ENCODE results near the gene PALM. TPM values are rescaled to one million over a fixed set of nuclear protein-coding genes. Genes with fewer than 3 reads are reported as not detected.

PALM gene
- total RNA-seq, 1 donor from 2014 or later: 60.0 TPM

DNA sequence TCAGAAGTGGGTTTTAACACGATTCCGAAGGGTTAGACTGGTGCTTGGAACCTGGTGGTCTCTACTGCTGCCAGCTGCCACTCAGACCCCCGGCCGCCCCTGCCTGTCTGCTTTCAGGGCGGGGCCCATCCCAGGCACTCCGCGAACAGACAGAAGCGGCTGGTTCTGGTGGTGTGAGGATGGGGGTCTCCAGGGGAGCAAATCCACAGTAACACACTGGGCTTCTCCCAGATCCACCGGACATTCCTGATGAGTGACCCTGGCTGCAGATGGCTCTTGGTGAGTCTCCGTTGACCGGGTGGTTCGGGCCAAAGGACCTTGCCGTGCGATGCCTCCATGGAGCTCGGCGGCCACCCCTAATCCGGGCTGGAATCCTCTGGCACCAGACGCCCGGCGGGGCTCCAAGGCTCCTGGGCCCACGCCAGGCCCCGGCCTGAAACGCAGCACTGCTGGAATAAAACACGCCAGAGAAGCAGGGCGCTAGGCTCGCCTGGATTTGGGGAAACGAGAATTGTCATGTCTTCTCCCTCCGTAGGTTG, 86.4 kb downstream of the PALM start:
- peaks cover 6% of the 10 kb centered on the region for H3K4me1 Mint-ChIP-seq (ENCODE audit: low read depth, unreplicated experiment)
- Histone ChIP-seq H3K27me3 (ENCODE audit: insufficient read depth, low read length) (no peaks in the 10 kb centered on the region), H2AFZ (ENCODE audit: low read depth, low read length) (peak overlapping the region; percentile 18), H3K36me3 (ENCODE audit: insufficient read depth, low read length) (peaks cover 4% of the 10 kb centered on the region), H3K79me2 (ENCODE audit: insufficient read depth, low read length) (peaks cover 24% of the 10 kb centered on the region), H3K4me3 (ENCODE audit: insufficient read depth, low read depth, low read length) (no peak overlapping the region), H3K4me2 (ENCODE audit: low read length) (no peak overlapping the region), H3K9me3 (ENCODE audit: insufficient read depth, low read depth, low read length) (no peaks in the 10 kb centered on the region), H3K4me1 (ENCODE audit: insufficient read depth, low read length) (peaks cover 11% of the 10 kb centered on the region), H3K9ac (ENCODE audit: low read length) (no peak overlapping the region), H4K20me1 (ENCODE audit: insufficient read depth, low read length) (peaks cover 23% of the 10 kb centered on the region), H3K27ac (ENCODE audit: low read depth, low read length) (no peak overlapping the region)
- DNase-seq (ENCODE audit: low read depth) (no peak), FAIRE-seq (no peak)
- no peak overlapping the region for H3K4me3 Mint-ChIP-seq (ENCODE audit: unreplicated experiment)
- no peaks in the 10 kb centered on the region for H3K9me3 Mint-ChIP-seq (ENCODE audit: unreplicated experiment)
- TF ChIP-seq EZH2 (IDR thresholded peaks at IDR 0.05; ENCODE audit: insufficient read depth, low read length): no peak
- TF ChIP-seq, protein P1, sequence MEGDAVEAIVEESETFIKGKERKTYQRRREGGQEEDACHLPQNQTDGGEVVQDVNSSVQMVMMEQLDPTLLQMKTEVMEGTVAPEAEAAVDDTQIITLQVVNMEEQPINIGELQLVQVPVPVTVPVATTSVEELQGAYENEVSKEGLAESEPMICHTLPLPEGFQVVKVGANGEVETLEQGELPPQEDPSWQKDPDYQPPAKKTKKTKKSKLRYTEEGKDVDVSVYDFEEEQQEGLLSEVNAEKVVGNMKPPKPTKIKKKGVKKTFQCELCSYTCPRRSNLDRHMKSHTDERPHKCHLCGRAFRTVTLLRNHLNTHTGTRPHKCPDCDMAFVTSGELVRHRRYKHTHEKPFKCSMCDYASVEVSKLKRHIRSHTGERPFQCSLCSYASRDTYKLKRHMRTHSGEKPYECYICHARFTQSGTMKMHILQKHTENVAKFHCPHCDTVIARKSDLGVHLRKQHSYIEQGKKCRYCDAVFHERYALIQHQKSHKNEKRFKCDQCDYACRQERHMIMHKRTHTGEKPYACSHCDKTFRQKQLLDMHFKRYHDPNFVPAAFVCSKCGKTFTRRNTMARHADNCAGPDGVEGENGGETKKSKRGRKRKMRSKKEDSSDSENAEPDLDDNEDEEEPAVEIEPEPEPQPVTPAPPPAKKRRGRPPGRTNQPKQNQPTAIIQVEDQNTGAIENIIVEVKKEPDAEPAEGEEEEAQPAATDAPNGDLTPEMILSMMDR (IDR thresholded peaks at IDR 0.05; ENCODE audit: insufficient read depth, low read depth, low read length): no peak
- H3K36me3 Mint-ChIP-seq (ENCODE audit: low read depth, unreplicated experiment): peaks cover 2% of the 10 kb centered on the region
- H3K27ac Mint-ChIP-seq (ENCODE audit: unreplicated experiment): no peak overlapping the region
- no peaks in the 10 kb centered on the region for H3K27me3 Mint-ChIP-seq (ENCODE audit: low read depth, unreplicated experiment)

DNA sequence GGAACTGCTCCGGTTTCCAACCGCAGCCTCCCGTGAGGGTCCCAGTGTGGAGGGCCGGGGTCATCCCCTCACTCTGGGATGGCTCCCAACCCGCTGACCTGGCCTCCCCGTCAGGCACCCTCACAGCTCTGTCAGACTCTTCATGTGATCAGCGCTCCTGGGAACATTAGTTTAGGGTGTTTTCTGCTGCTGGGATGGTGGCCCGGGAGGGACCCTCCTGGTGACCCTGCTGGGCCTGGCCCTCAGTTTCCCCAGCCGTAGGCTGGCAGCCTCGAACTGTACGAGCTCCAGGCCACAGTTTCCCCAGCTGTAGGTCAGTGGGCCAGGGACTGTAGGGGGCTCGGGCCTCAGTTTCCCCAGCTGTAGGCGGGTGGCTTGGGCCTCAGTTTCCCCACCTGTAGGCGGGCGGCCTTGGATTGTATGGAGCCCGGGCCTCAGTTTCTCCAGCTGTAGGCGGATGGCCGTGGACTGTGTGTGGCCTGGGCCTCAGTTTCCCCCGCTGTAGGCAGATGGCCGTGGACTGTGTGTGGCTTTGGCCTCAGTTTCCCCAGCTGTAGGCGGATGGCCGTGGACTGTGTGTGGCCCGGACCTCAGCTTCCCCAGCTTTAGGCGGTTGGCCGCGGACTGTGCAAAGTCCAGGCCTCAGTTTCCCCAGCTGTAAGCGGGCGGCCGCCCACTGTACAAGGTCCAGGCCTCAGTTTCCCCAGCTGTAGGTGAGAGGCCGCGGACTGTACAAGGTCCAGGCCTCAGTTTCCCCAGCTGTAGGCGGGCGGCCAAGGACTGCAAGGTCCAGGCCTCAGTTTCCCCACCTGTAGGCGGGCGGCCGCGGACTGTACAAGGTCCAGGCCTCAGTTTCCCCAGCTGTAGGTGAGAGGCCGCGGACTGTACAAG, 87.2 kb downstream of the PALM start:
- Histone ChIP-seq H3K4me3 (ENCODE audit: insufficient read depth, low read depth, low read length) (peak overlapping the region; percentile 62), H3K4me2 (ENCODE audit: low read length) (peak overlapping the region; percentile 95)
- FAIRE-seq: no peak

More for the DNA sequence above, 87.2 kb downstream of the PALM start:
- H3K4me1 ChIP-seq (ENCODE audit: insufficient read depth, low read length): peaks cover 19% of the 10 kb centered on the region
- DNase-seq (ENCODE audit: low read depth): no peak
- peaks cover 11% of the 10 kb centered on the region for H3K4me1 Mint-ChIP-seq (ENCODE audit: low read depth, unreplicated experiment)
- H4K20me1 ChIP-seq (ENCODE audit: insufficient read depth, low read length): peaks cover 31% of the 10 kb centered on the region
- H3K36me3 ChIP-seq (ENCODE audit: insufficient read depth, low read length): peaks cover 10% of the 10 kb centered on the region
- peak overlapping the region; percentile 97 for H2AFZ ChIP-seq (ENCODE audit: low read depth, low read length)
- H3K27ac Mint-ChIP-seq (ENCODE audit: unreplicated experiment): no peak overlapping the region
- peaks cover 7% of the 10 kb centered on the region for H3K36me3 Mint-ChIP-seq (ENCODE audit: low read depth, unreplicated experiment)
- H3K79me2 ChIP-seq (ENCODE audit: insufficient read depth, low read length): peaks cover 32% of the 10 kb centered on the region
- no peaks in the 10 kb centered on the region for H3K27me3 Mint-ChIP-seq (ENCODE audit: low read depth, unreplicated experiment)
- peak overlapping the region; percentile 89 for H3K27ac ChIP-seq (ENCODE audit: low read depth, low read length)
- no peaks in the 10 kb centered on the region for H3K27me3 ChIP-seq (ENCODE audit: insufficient read depth, low read length)
- H3K9me3 ChIP-seq (ENCODE audit: insufficient read depth, low read depth, low read length): no peaks in the 10 kb centered on the region
- no peaks in the 10 kb centered on the region for H3K9me3 Mint-ChIP-seq (ENCODE audit: unreplicated experiment)
- H3K9ac ChIP-seq (ENCODE audit: low read length): peak overlapping the region; percentile 92
- H3K4me3 Mint-ChIP-seq (ENCODE audit: unreplicated experiment): no peak overlapping the region
- TF ChIP-seq, protein P1 (IDR thresholded peaks at IDR 0.05; ENCODE audit: insufficient read depth, low read depth, low read length): no peak
- TF ChIP-seq EZH2 (IDR thresholded peaks at IDR 0.05; ENCODE audit: insufficient read depth, low read length): no peak
